IMR-90 (cell line): ENCODE data around the gene OSBPL3.

ENCODE experiments used
- CEBPB ChIP-seq: IDR thresholded peaks from 2 replicates; pipeline ENCODE4 v1.6.1; 2012; ENCODE audit warnings: low read depth, low read length, improper control_type of control experiment
- CHD1 ChIP-seq: IDR thresholded peaks from 2 replicates; pipeline ENCODE4 v1.6.1; 2012; ENCODE audit warnings: low read depth, low read length, improper control_type of control experiment
- CTCF ChIP-seq: conservative IDR thresholded peaks from 2 replicates; pipeline ENCODE4 v1.5.1; 2012; ENCODE audit warnings: mild to moderate bottlenecking, low read depth, low read length, improper control_type of control experiment
- RCOR1 ChIP-seq: IDR thresholded peaks from 2 replicates; pipeline ENCODE4 v1.6.1; 2012; ENCODE audit warnings: mild to moderate bottlenecking, low read length, improper control_type of control experiment; ENCODE audit not compliant: insufficient replicate concordance
- RFX5 ChIP-seq: IDR thresholded peaks from 2 replicates; pipeline ENCODE4 v1.8.0; 2012; ENCODE audit warnings: low read depth, mild to moderate bottlenecking, low read length, moderate library complexity

GRCh38 chr7:24911213-24911603 is 68.8 kb downstream of the OSBPL3 start:
- TF ChIP-seq CTCF (no peak), CHD1 (no peak), RFX5 (no peak), CEBPB (no peak), RCOR1 (no peak)
